Activated T-cell treated with anti-CD3 and anti-CD28 coated beads, Interleukin-2, amount 50 U/mL, for 72 hours (primary cell): ENCODE measurements around the gene DPP4. TPM values are rescaled to one million over a fixed set of nuclear protein-coding genes. Genes with fewer than 3 reads are reported as not detected.

Experiments
- ATAC-seq, 2 donors: fragments of 150-1000 bp; cut with Tn5 transposase; replicated peaks in 1 of 2; 2 replicates each; pipeline ENCODE4 v1.10.0; 2021; ENCODE audit warnings: moderate library complexity in 2 of 2, mild to moderate bottlenecking in 1 of 2
- DNase-seq, 2 donors: peaks; one replicate each; pipeline ENCODE4 v3.0.0; 2021 to 2022; ENCODE audit warnings: mixed read lengths in 1 of 2
- H3K27ac Mint-ChIP-seq: one replicate; pipeline ENCODE4 v1.8.0; 2022; ENCODE audit warnings: mild to moderate bottlenecking, moderate library complexity, mixed read lengths
- H3K27me3 Mint-ChIP-seq: one replicate; pipeline ENCODE4 v1.8.0; 2022; ENCODE audit warnings: low read depth, mixed read lengths
- H3K36me3 Mint-ChIP-seq, 2 donors: one replicate each; pipeline ENCODE4 v1.8.0; 2022; ENCODE audit warnings: mixed read lengths in 2 of 2, mild to moderate bottlenecking in 1 of 2; ENCODE audit not compliant: insufficient read depth in 2 of 2
- H3K4me1 Mint-ChIP-seq: one replicate; pipeline ENCODE4 v1.8.0; 2022; ENCODE audit warnings: low read depth, mixed read lengths
- H3K4me3 Mint-ChIP-seq, 2 donors: one replicate each; pipeline ENCODE4 v1.8.0; 2022; ENCODE audit warnings: mild to moderate bottlenecking in 2 of 2, mixed read lengths in 2 of 2, moderate library complexity in 2 of 2
- H3K9me3 Mint-ChIP-seq, 2 donors: one replicate each; pipeline ENCODE4 v1.8.0; 2022; ENCODE audit warnings: mixed read lengths in 2 of 2
- total RNA-seq, 2 donors: library from RNA; stranded (reverse); gene quantifications; one replicate each; pipeline ENCODE4 v1.2.3, GENCODE V29; 2022

The DPP4 gene
- total RNA-seq, 2 donors from 2014 or later, result 37.6 to 52.9 TPM

GRCh38 chr2:161997916-161998471, 76.0 kb downstream of the DPP4 start:
- DNase-seq (no peak), ATAC-seq (no peak)
- H3K4me1 Mint-ChIP-seq, result peaks cover 72% of the 10 kb centered on the region
- no peak overlapping the region for H3K4me3 Mint-ChIP-seq
- no peaks in the 10 kb centered on the region for H3K27me3 Mint-ChIP-seq
- peaks cover 15 to 25% of the 10 kb centered on the region in 2 donors for H3K36me3 Mint-ChIP-seq
- peak overlapping the region; percentile 8 for H3K27ac Mint-ChIP-seq
- H3K9me3 Mint-ChIP-seq, result no peaks in the 10 kb centered on the region

GRCh38 chr2:161995553-161996016, 78.4 kb downstream of the DPP4 start:
- ATAC-seq (peak; percentile 53 to 61), DNase-seq (peak; percentile 9 to 19)
- peak overlapping the region; percentile 74 for H3K27ac Mint-ChIP-seq
- peak overlapping the region; percentile 78 to 89 for H3K4me3 Mint-ChIP-seq
- no peaks in the 10 kb centered on the region for H3K9me3 Mint-ChIP-seq
- H3K36me3 Mint-ChIP-seq, result peaks cover 9 to 10% of the 10 kb centered on the region in 2 donors
- H3K4me1 Mint-ChIP-seq, result peaks cover 85% of the 10 kb centered on the region
- H3K27me3 Mint-ChIP-seq, result no peaks in the 10 kb centered on the region

GRCh38 chr2:161994761-161995520, 79.1 kb downstream of the DPP4 start:
- Mint-ChIP-seq H3K27me3 (no peaks in the 10 kb centered on the region), H3K27ac (peak overlapping the region; percentile 74), H3K4me1 (peaks cover 83% of the 10 kb centered on the region), H3K9me3 (no peaks in the 10 kb centered on the region), H3K4me3 (peak overlapping the region; percentile 78 to 89), H3K36me3 (peaks cover 7 to 9% of the 10 kb centered on the region in 2 donors)
- ATAC-seq (no peak), DNase-seq (no peak)

GRCh38 chr2:161992531-161992930, 81.5 kb downstream of the DPP4 start:
- Mint-ChIP-seq H3K27me3 (no peaks in the 10 kb centered on the region), H3K4me1 (peaks cover 74% of the 10 kb centered on the region), H3K9me3 (no peaks in the 10 kb centered on the region), H3K27ac (peak overlapping the region; percentile 96), H3K4me3 (peak overlapping the region; percentile 84 to 85), H3K36me3 (peaks cover 4 to 5% of the 10 kb centered on the region in 2 donors)
- ATAC-seq (peak; percentile 90 to 92), DNase-seq (peak; percentile 54)

GRCh38 chr2:161991991-161992390, 82.0 kb downstream of the DPP4 start:
- H3K27ac Mint-ChIP-seq, result peak overlapping the region; percentile 96
- H3K27me3 Mint-ChIP-seq, result no peaks in the 10 kb centered on the region
- peaks cover 69% of the 10 kb centered on the region for H3K4me1 Mint-ChIP-seq
- no peak for DNase-seq
- no peaks in the 10 kb centered on the region for H3K9me3 Mint-ChIP-seq
- no peak overlapping the region for H3K4me3 Mint-ChIP-seq
- peaks cover 4 to 5% of the 10 kb centered on the region in 2 donors for H3K36me3 Mint-ChIP-seq
- no peak for ATAC-seq

GRCh38 chr2:161990741-161991140, 83.3 kb downstream of the DPP4 start:
- Mint-ChIP-seq H3K36me3 (peaks cover 4 to 5% of the 10 kb centered on the region in 2 donors), H3K27ac (peak overlapping the region; percentile 38), H3K4me3 (no peak overlapping the region), H3K27me3 (no peaks in the 10 kb centered on the region), H3K4me1 (peaks cover 60% of the 10 kb centered on the region), H3K9me3 (no peaks in the 10 kb centered on the region)
- ATAC-seq (no peak), DNase-seq (no peak)

- peaks cover 2 to 4% of the 10 kb centered on the region in 2 donors for H3K36me3 Mint-ChIP-seq
These were observed 84.0 kb downstream of the DPP4 start for GRCh38 chr2:161990036-161990435.

GRCh38 chr2:161988589-161988988, 85.4 kb downstream of the DPP4 start:
- H3K9me3 Mint-ChIP-seq, result no peaks in the 10 kb centered on the region

More at GRCh38 chr2:161990036-161990435, 84.0 kb downstream of the DPP4 start:
- Mint-ChIP-seq H3K27ac (no peak overlapping the region), H3K4me3 (no peak overlapping the region), H3K9me3 (no peaks in the 10 kb centered on the region), H3K4me1 (peaks cover 53% of the 10 kb centered on the region), H3K27me3 (no peaks in the 10 kb centered on the region)
- DNase-seq, result no peak
- no peak for ATAC-seq

GRCh38 chr2:161987311-161987710, 86.7 kb downstream of the DPP4 start:
- ATAC-seq (no peak), DNase-seq (no peak)
- no peak overlapping the region for H3K4me3 Mint-ChIP-seq
- H3K27ac Mint-ChIP-seq, result no peak overlapping the region
- H3K27me3 Mint-ChIP-seq, result no peaks in the 10 kb centered on the region
- H3K4me1 Mint-ChIP-seq, result peaks cover 37% of the 10 kb centered on the region
- H3K9me3 Mint-ChIP-seq, result no peaks in the 10 kb centered on the region
- H3K36me3 Mint-ChIP-seq, result peaks cover 0 to 2% of the 10 kb centered on the region in 2 donors

More at GRCh38 chr2:161988589-161988988, 85.4 kb downstream of the DPP4 start:
- H3K4me3 Mint-ChIP-seq, result no peak overlapping the region
- H3K27ac Mint-ChIP-seq, result no peak overlapping the region
- ATAC-seq, result no peak
- H3K36me3 Mint-ChIP-seq, result peaks cover 2 to 4% of the 10 kb centered on the region in 2 donors
- no peak for DNase-seq
- H3K4me1 Mint-ChIP-seq, result peaks cover 39% of the 10 kb centered on the region
- no peaks in the 10 kb centered on the region for H3K27me3 Mint-ChIP-seq

GRCh38 chr2:161983866-161984265, 90.1 kb downstream of the DPP4 start:
- ATAC-seq (no peak), DNase-seq (no peak)
- Mint-ChIP-seq H3K9me3 (no peaks in the 10 kb centered on the region), H3K4me3 (no peak overlapping the region), H3K36me3 (no peaks in the 10 kb centered on the region), H3K27me3 (no peaks in the 10 kb centered on the region), H3K4me1 (peaks cover 49% of the 10 kb centered on the region), H3K27ac (no peak overlapping the region)

- Mint-ChIP-seq H3K4me3 (peak overlapping the region in 1 of 2 donors; percentile 18), H3K27ac (no peak overlapping the region), H3K4me1 (peaks cover 44% of the 10 kb centered on the region), H3K9me3 (no peaks in the 10 kb centered on the region), H3K36me3 (no peaks in the 10 kb centered on the region), H3K27me3 (no peaks in the 10 kb centered on the region)
- ATAC-seq, result peak in 1 of 2 donors; percentile 29
- no peak for DNase-seq
These were observed 90.7 kb downstream of the DPP4 start for GRCh38 chr2:161983331-161983651.

- peak overlapping the region in 1 of 2 donors; percentile 18 for H3K4me3 Mint-ChIP-seq
- DNase-seq (no peak), ATAC-seq (peak in 1 of 2 donors; percentile 30)
- peaks cover 41% of the 10 kb centered on the region for H3K4me1 Mint-ChIP-seq
- no peaks in the 10 kb centered on the region for H3K9me3 Mint-ChIP-seq
- H3K36me3 Mint-ChIP-seq, result no peaks in the 10 kb centered on the region
- no peak overlapping the region for H3K27ac Mint-ChIP-seq
- H3K27me3 Mint-ChIP-seq, result no peaks in the 10 kb centered on the region
These were observed 91.3 kb downstream of the DPP4 start for GRCh38 chr2:161982548-161983330.

- no peak overlapping the region for H3K4me3 Mint-ChIP-seq
- H3K36me3 Mint-ChIP-seq, result no peaks in the 10 kb centered on the region
- peaks cover 51% of the 10 kb centered on the region for H3K4me1 Mint-ChIP-seq
- no peak for ATAC-seq
- no peaks in the 10 kb centered on the region for H3K9me3 Mint-ChIP-seq
- no peak overlapping the region for H3K27ac Mint-ChIP-seq
- no peaks in the 10 kb centered on the region for H3K27me3 Mint-ChIP-seq
- DNase-seq, result no peak
These were observed 92.2 kb downstream of the DPP4 start for GRCh38 chr2:161981679-161982250.
